ENCODE data around the gene HIVEP3. TPM values are rescaled to one million over a fixed set of nuclear protein-coding genes. Genes with fewer than 3 reads are reported as not detected.
A peak's percentile ranks its signal among the peaks of the same experiment; 100 is the strongest.

The HIVEP3 gene
- total and polyA plus RNA-seq, 2 of the 13 experiments (the other 11 are each of a cell fraction or from before 2014, with no cell fraction given): 0.05 TPM; not detected in 1

- TF ChIP-seq TEAD3 (CRISPR knock-in tag; optimal IDR thresholded peaks at IDR 0.05; ENCODE audit: borderline replicate concordance) (peak; percentile 73), HOXA5 (CRISPR knock-in tag; IDR thresholded peaks at IDR 0.05) (no peak), THAP8 (CRISPR knock-in tag; IDR thresholded peaks at IDR 0.05; ENCODE audit: borderline replicate concordance) (no peak), GABPB1 (CRISPR knock-in tag; IDR thresholded peaks at IDR 0.05) (peak; percentile 1; the same call in 1 of the 2 replicates), HNRNPH1 (optimal IDR thresholded peaks at IDR 0.05; ENCODE audit: low read depth, low read length) (no peak), BHLHE40 (IDR thresholded peaks at IDR 0.05; ENCODE audit: low read length) (peak; percentile 51; the same call in 1 of the 2 replicates), GRHL1 (CRISPR knock-in tag; conservative IDR thresholded peaks at IDR 0.05) (no peak), ATF4 (CRISPR knock-in tag; IDR thresholded peaks at IDR 0.05) (no peak), GMEB2 (CRISPR knock-in tag; IDR thresholded peaks at IDR 0.05; ENCODE audit: low read depth) (no peak), NR0B2 (CRISPR knock-in tag; IDR thresholded peaks at IDR 0.05) (no peak), ZNF468 (CRISPR knock-in tag; IDR thresholded peaks at IDR 0.05) (no peak)
Measured at GRCh38 chr1:41496080-41497055, 422.4 kb downstream of the HIVEP3 start (continued).

Measured in HepG2 (cell line).